Measurements from ENCODE around the gene RDH14. TPM values are rescaled to one million over a fixed set of nuclear protein-coding genes. Genes with fewer than 3 reads are reported as not detected.

RDH14 gene
- total and polyA plus RNA-seq, 2 of the 4 experiments (the other 2 are of a cell fraction): 11.9 to 12.2 TPM

- Histone ChIP-seq H3K4me3 (ENCODE audit: insufficient read depth, low read depth, low read length) (no peak overlapping the region), H3K4me2 (ENCODE audit: low read depth, low read length) (no peak overlapping the region), H2BK20ac (ENCODE audit: low read depth, low read length) (no peak overlapping the region), H3K9me1 (ENCODE audit: insufficient read depth, low read length) (no peaks in the 10 kb centered on the region), H2AFZ (replicated peaks; ENCODE audit: low read length, poor library complexity) (no peak overlapping the region), H3K9ac (ENCODE audit: low read depth, low read length) (no peak overlapping the region), H3K27me3 (ENCODE audit: control insufficient read depth, insufficient read depth, low read length) (no peaks in the 10 kb centered on the region), H3K4me1 (ENCODE audit: control insufficient read depth, insufficient read depth, low read length) (no peaks in the 10 kb centered on the region), H3K18ac (ENCODE audit: low read depth, low read length) (no peak overlapping the region), H3K36me3 (ENCODE audit: control insufficient read depth, insufficient read depth, low read length) (peaks cover 6% of the 10 kb centered on the region), H3K14ac (replicated peaks; ENCODE audit: low read depth, low read length) (no peak overlapping the region), H2AK5ac (ENCODE audit: low read depth, low read length) (no peak overlapping the region), H4K8ac (ENCODE audit: low read depth in 2 of 2, low read length in 2 of 2) (no peak overlapping the region), H3K4ac (ENCODE audit: low read depth, low read length) (no peak overlapping the region), H3K23ac (ENCODE audit: low read depth, low read length) (no peak overlapping the region), H2BK120ac (ENCODE audit: low read depth, low read length) (no peak overlapping the region), H4K20me1 (ENCODE audit: insufficient read depth, low read length) (no peaks in the 10 kb centered on the region), H2BK5ac (ENCODE audit: low read depth, low read length, poor library complexity, severe bottlenecking) (no peak overlapping the region), H3K27ac (ENCODE audit: insufficient read depth, low read length) (no peak overlapping the region), H4K5ac (ENCODE audit: low read depth, low read length) (no peak overlapping the region), H3K79me1 (ENCODE audit: low read depth in 1 of 2, low read length in 2 of 2) (peaks cover 6 to 20% of the 10 kb centered on the region in 2 experiments; a peak in 3 of 4 replicates), H2AK9ac (replicated peaks; ENCODE audit: low read depth, low read length, poor library complexity) (no peak overlapping the region), H4K91ac (ENCODE audit: insufficient read depth, low read depth, low read length) (no peak overlapping the region), H2BK15ac (ENCODE audit: low read depth, low read length) (no peak overlapping the region), H3K56ac (ENCODE audit: extremely low read depth, insufficient read depth, low read length) (no peak overlapping the region), H3K9me3 (ENCODE audit: control insufficient read depth, insufficient read depth, low read length) (no peaks in the 10 kb centered on the region)
- intact Hi-C loops (cut with micrococcal nuclease): no loop called here
- no peak for ATAC-seq (ENCODE audit: low read depth)
- dilution Hi-C loops (cut with HindIII; ENCODE audit: low sequenced_read_pairs, unreplicated experiment): no loop called here
- DNase-seq: no peak
- TF ChIP-seq ELK1 (IDR thresholded peaks at IDR 0.05; ENCODE audit: borderline replicate concordance, low read depth, low read length): no peak
- TF ChIP-seq SMC3 (IDR thresholded peaks at IDR 0.05; ENCODE audit: low read depth, low read length): no peak
- TF ChIP-seq NFE2L2 (IDR thresholded peaks at IDR 0.05; ENCODE audit: low read depth, low read length): no peak
- no peak for TF ChIP-seq FOS (IDR thresholded peaks at IDR 0.05; ENCODE audit: low read depth, low read length)
- TF ChIP-seq USF2 (IDR thresholded peaks at IDR 0.05; ENCODE audit: low read depth, low read length): no peak
- no peak for TF ChIP-seq POLR2A (IDR thresholded peaks at IDR 0.05; ENCODE audit: low read depth, low read length)
- TF ChIP-seq CEBPB (IDR thresholded peaks at IDR 0.05; ENCODE audit: low read depth, low read length): no peak
- BruUV-seq (replicated peaks): no TSS peak
- in situ Hi-C loops (cut with MboI; ENCODE audit: low sequenced_read_pairs): no loop called here
- CTCF ChIA-PET: no interaction called here
- POLR2A ChIA-PET (ENCODE audit: unreplicated experiment): no interaction called here
- WGBS, 2 experiments (ENCODE audit: extremely low coverage in 2 of 2, insufficient read length in 1 of 2): no CpG with 5 or more reads among the region's 3 CpGs
These were observed 7.9 kb downstream of the RDH14 start for GRCh38 chr2:18552351-18553077.

Measured in IMR-90 (cell line).